ENCODE measurements around the gene ZNF483.
A peak's percentile ranks its signal among the peaks of the same experiment; 100 is the strongest.
"Not testable (repeated sequence)": the region's sequence is repeated elsewhere in the genome, so short reads cannot be mapped to it uniquely, and the experiment has no call there.

The ZNF483 gene

GRCh38 chr9:111524731-111525055, 286 bp upstream of the ZNF483 start:
- H3K9me3 Mint-ChIP-seq = no peaks in the 10 kb centered on the region
- peak overlapping the region; percentile 86 for H3K4me3 Mint-ChIP-seq
- no peak overlapping the region for H3K27ac Mint-ChIP-seq
- H3K4me1 Mint-ChIP-seq = peaks cover 23% of the 10 kb centered on the region
- peaks cover 13% of the 10 kb centered on the region for H3K36me3 Mint-ChIP-seq
- no peaks in the 10 kb centered on the region for H3K27me3 Mint-ChIP-seq

DNA sequence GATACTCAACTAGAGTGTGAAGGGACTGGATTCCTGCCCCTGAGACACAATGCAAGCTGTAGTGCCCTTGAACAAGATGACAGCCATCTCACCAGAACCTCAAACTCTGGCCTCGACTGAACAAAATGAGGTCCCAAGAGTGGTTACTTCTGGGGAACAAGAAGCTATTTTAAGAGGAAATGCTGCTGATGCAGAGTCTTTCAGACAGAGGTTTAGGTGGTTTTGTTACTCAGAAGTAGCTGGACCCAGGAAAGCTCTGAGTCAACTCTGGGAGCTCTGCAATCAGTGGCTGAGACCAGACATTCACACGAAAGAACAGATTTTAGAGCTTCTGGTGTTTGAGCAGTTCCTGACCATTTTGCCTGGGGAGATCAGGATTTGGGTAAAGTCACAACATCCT, 2.4 kb downstream of the ZNF483 start:
- peaks cover 21% of the 10 kb centered on the region for H3K36me3 Mint-ChIP-seq
- H3K27ac Mint-ChIP-seq = no peak overlapping the region
- H3K4me1 Mint-ChIP-seq = peaks cover 23% of the 10 kb centered on the region
- no peak overlapping the region for H3K4me3 Mint-ChIP-seq
- H3K27me3 Mint-ChIP-seq = no peaks in the 10 kb centered on the region
- H3K9me3 Mint-ChIP-seq = no peaks in the 10 kb centered on the region

DNA sequence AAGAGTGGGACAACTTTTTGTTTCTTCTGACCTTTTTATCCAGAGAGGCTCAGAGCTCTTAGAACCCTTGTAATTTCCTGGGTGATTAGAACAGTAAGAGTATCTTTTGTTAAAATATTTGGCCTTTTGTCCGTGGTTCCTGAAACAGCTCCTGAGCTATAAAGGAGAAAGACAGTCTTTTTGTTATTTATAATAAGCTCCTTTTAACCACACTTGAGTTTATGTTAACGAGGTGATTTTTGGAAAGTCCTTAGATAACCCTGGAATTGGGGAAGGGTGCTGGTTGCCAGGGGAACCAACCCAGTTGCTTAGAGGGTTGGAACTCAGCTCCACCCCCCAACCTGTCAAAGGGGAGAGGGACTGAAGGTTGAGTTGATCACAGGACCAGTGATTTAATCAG, 4.8 kb downstream of the ZNF483 start:
- no peak overlapping the region for H3K4me3 Mint-ChIP-seq
- no peaks in the 10 kb centered on the region for H3K9me3 Mint-ChIP-seq

DNA sequence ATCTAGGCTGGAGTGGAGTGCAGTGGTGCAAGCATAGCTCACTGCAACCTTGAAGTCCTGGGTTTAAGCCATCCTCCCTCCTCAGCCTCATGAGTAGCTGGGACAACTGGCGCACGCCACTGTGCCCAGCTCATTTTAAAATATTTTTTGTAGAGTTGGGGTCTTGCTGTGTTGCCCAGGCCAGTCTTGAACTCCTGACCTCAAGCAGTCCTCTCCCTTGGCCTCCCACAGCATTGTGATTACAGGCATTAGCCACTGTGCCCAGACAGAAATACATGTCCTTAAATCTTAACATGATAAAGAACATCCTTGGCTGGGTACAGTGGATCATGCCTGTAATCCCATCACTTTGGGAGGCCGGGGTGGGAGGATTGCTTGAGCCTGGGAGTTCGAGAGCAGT, 6.7 kb downstream of the ZNF483 start:
- Mint-ChIP-seq H3K4me3 (no peak overlapping the region), H3K27ac (no peak overlapping the region), H3K9me3 (no peaks in the 10 kb centered on the region), H3K36me3 (peaks cover 46% of the 10 kb centered on the region), H3K27me3 (no peaks in the 10 kb centered on the region), H3K4me1 (no peaks in the 10 kb centered on the region)

More for the DNA sequence above, 4.8 kb downstream of the ZNF483 start:
- Mint-ChIP-seq H3K36me3 (peaks cover 41% of the 10 kb centered on the region), H3K27me3 (no peaks in the 10 kb centered on the region), H3K4me1 (peaks cover 14% of the 10 kb centered on the region), H3K27ac (no peak overlapping the region)

GRCh38 chr9:111533099-111533790, 8.3 kb downstream of the ZNF483 start:
- Mint-ChIP-seq H3K36me3 (peaks cover 50% of the 10 kb centered on the region), H3K4me3 (no peak overlapping the region), H3K9me3 (no peaks in the 10 kb centered on the region), H3K4me1 (no peaks in the 10 kb centered on the region), H3K27ac (no peak overlapping the region), H3K27me3 (no peaks in the 10 kb centered on the region)

DNA sequence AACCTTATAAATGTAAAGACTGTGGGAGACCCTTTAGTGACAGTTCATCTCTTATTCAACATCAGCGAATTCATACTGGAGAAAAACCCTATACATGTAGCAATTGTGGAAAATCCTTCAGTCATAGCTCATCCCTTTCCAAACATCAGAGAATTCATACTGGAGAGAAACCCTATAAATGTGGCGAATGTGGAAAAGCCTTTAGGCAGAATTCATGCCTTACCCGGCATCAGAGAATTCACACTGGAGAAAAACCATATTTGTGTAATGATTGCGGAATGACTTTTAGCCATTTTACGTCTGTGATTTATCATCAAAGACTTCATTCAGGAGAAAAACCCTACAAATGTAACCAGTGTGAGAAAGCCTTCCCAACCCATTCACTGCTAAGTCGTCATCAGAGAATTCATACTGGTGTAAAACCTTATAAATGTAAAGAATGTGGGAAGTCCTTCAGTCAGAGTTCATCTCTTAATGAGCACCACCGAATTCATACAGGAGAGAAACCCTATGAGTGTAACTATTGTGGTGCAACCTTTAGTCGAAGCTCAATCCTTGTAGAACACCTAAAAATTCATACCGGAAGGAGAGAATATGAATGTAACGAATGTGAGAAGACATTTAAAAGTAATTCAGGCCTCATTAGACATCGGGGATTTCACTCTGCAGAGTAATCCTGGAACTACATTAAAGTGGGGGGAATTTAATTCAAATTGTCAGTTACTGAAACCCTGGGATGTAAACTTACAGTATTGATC, 17.7 kb downstream of the ZNF483 start:
- Mint-ChIP-seq H3K27ac (no peak overlapping the region), H3K36me3 (peaks cover 55% of the 10 kb centered on the region), H3K4me1 (no peaks in the 10 kb centered on the region), H3K4me3 (no peak overlapping the region), H3K9me3 (peaks cover 29% of the 10 kb centered on the region), H3K27me3 (no peaks in the 10 kb centered on the region)

- peaks cover 38% of the 10 kb centered on the region for H3K9me3 Mint-ChIP-seq
- H3K27me3 Mint-ChIP-seq = no peaks in the 10 kb centered on the region
- no peak overlapping the region for H3K27ac Mint-ChIP-seq
- H3K36me3 Mint-ChIP-seq = peaks cover 57% of the 10 kb centered on the region
- no peak overlapping the region for H3K4me3 Mint-ChIP-seq
- H3K4me1 Mint-ChIP-seq = no peaks in the 10 kb centered on the region
Measured at GRCh38 chr9:111548623-111549022, 23.6 kb downstream of the ZNF483 start.

- H3K27me3 Mint-ChIP-seq, H3K4me1 Mint-ChIP-seq, H3K27ac Mint-ChIP-seq, H3K4me3 Mint-ChIP-seq: not testable (repeated sequence)
- H3K9me3 Mint-ChIP-seq = peaks cover 33% of the 10 kb centered on the region
- peaks cover 39% of the 10 kb centered on the region for H3K36me3 Mint-ChIP-seq
Measured at GRCh38 chr9:111555425-111555824, 30.4 kb downstream of the ZNF483 start.

DNA sequence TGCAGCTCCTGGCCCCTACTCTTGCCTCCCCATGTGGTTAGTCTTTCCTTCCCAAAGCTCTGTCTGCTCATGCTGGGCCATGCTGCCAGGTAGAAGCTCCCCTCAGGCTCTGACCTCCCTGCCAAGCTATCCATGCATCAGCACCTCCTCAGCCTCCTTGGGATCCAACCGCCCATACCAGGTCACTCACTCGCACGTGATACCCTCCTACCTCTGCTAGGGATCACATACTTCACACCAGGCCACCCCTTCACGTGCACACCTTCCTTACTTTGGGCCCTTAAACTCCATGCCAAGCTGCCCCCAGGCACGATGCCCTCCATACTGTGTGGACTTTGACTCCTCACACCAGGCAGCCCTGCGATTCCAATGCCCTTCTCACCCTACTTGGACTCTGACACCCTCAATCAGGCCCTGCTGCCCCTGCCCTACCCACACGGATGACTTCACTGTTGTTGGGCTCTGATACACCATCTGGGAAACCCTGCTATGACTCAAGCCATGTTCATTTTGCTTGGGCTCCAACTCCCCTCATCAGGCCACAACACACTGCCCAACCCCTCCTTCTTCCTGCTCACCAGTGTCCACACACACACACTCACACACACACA, 34.1 kb downstream of the ZNF483 start:
- Mint-ChIP-seq H3K4me1 (no peaks in the 10 kb centered on the region), H3K9me3 (peaks cover 23% of the 10 kb centered on the region), H3K27me3 (no peaks in the 10 kb centered on the region), H3K4me3 (no peak overlapping the region), H3K27ac (no peak overlapping the region), H3K36me3 (peaks cover 26% of the 10 kb centered on the region)

DNA sequence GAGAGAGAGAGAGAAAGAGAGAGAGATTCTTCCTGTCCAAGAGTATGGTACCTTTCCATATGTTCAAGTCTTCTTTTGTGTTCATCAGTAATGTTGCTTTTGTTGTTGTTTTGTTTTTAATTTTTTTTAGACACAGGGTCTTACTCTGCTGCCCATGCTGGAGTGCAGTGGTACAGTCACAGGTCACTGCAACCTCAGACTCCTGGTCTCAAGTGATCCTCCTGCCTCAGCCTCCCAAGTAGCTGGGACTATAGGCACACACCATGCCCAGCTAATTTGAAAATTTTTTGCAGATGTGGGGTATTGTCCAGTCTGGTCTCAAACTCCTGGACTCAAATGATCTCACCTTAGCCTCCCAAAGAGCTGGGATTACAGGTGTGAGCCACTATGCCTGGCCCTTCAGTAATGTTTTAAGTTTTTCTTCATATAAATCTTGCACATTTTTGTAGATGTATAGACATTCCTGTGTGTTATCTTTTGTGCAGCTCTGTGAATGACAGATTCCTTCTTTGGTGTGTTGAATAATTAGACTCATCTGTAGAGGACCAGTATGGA, 36.3 kb downstream of the ZNF483 start:
- no peaks in the 10 kb centered on the region for H3K4me1 Mint-ChIP-seq
- no peak overlapping the region for H3K4me3 Mint-ChIP-seq
- H3K27me3 Mint-ChIP-seq = no peaks in the 10 kb centered on the region
- peaks cover 15% of the 10 kb centered on the region for H3K36me3 Mint-ChIP-seq
- H3K27ac Mint-ChIP-seq = no peak overlapping the region
- peaks cover 8% of the 10 kb centered on the region for H3K9me3 Mint-ChIP-seq

DNA sequence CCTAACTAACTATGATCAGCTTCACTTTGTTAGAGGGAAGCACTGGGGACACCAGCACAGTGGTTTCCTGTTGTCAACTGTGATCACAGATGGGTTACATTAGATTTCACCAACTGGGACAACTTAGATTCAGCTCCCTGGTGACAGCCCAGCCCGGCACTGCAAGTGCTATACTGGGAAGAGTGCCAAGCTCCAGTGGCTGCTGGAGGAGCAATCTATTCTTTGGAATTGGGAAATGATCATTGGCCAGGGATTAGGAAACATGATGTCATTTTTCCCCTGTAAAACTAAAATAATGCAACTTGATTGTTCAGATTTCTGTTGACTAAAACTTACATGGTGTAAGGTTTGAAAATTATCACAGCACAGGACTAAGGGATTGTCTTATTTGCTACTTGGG, 41.3 kb downstream of the ZNF483 start:
- H3K4me3 Mint-ChIP-seq = no peak overlapping the region
- H3K27me3 Mint-ChIP-seq = peaks cover 4% of the 10 kb centered on the region
- peaks cover 14% of the 10 kb centered on the region for H3K9me3 Mint-ChIP-seq
- no peak overlapping the region for H3K27ac Mint-ChIP-seq
- no peaks in the 10 kb centered on the region for H3K4me1 Mint-ChIP-seq
- peaks cover 15% of the 10 kb centered on the region for H3K36me3 Mint-ChIP-seq

DNA sequence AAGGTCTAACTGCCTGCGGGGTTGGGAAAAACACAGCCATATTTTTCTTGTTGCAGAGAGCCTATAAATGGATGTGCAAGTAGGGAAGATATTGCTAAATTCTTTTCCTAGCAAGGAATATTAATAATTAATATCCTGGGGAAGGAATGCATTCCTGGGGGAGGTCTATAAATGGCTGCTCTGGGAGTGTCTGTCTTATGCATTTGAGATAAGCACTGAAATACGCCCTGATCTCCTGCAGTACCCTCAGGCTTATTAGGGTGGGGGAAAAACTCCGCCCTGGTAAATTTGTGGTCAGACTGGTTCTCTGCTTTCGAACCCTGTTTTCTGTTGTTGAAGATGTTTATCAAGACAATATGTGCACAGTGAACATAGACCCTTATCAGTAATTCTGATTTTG, 43.1 kb downstream of the ZNF483 start:
- not testable (repeated sequence) for H3K27ac Mint-ChIP-seq, H3K4me1 Mint-ChIP-seq, H3K4me3 Mint-ChIP-seq, H3K27me3 Mint-ChIP-seq
- peaks cover 10% of the 10 kb centered on the region for H3K36me3 Mint-ChIP-seq
- H3K9me3 Mint-ChIP-seq = peaks cover 14% of the 10 kb centered on the region

GRCh38 chr9:111572950-111573604, 48.1 kb downstream of the ZNF483 start:
- peaks cover 10% of the 10 kb centered on the region for H3K36me3 Mint-ChIP-seq
- H3K4me3 Mint-ChIP-seq = no peak overlapping the region
- no peak overlapping the region for H3K27ac Mint-ChIP-seq
- H3K4me1 Mint-ChIP-seq = no peaks in the 10 kb centered on the region
- peaks cover 4% of the 10 kb centered on the region for H3K27me3 Mint-ChIP-seq
- peaks cover 14% of the 10 kb centered on the region for H3K9me3 Mint-ChIP-seq

DNA sequence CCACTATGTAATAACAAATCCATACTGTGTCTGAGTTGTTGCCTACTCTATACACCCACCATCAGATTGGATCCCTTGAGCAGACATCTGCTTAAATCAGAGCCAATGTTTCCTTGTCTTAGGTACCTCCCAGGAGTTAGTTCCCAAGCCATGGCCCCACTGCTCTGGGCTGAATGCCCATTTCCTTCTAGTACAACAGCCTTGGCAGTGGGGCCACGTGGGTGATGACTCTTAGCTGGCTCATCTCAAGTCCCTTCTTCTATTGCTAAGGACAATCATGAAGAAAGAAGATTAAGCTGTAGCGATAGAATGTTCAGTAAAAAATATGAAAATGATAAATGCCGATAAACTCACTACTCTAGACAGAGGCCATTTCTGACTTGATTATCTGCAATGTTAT, 57.9 kb downstream of the ZNF483 start:
- no peaks in the 10 kb centered on the region for H3K27me3 Mint-ChIP-seq
- H3K4me3 Mint-ChIP-seq = no peak overlapping the region
- no peaks in the 10 kb centered on the region for H3K36me3 Mint-ChIP-seq
- H3K9me3 Mint-ChIP-seq = no peaks in the 10 kb centered on the region
- H3K4me1 Mint-ChIP-seq = no peaks in the 10 kb centered on the region
- H3K27ac Mint-ChIP-seq = no peak overlapping the region

- Mint-ChIP-seq H3K4me3 (no peak overlapping the region), H3K36me3 (no peaks in the 10 kb centered on the region), H3K27ac (no peak overlapping the region), H3K27me3 (no peaks in the 10 kb centered on the region), H3K9me3 (no peaks in the 10 kb centered on the region), H3K4me1 (no peaks in the 10 kb centered on the region)
Measured at GRCh38 chr9:111586378-111586777, 61.4 kb downstream of the ZNF483 start.

DNA sequence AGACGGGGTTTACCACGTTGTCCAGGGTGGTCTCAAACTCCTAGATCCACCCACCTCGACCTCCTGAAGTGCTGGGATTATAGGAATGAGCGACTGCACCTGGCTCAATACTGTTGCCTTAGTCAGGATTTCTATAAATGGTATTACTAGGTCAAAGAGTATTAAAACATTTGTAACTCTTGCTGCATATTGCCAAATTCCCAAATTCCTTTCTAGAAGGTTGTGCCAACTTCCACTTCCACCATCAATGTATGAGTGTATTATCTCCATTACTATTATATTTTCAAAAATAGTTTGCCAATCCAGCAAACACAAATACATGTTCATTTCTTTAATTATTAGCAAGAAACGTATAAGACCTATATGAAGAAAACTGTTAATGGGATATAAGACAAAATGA, 63.9 kb downstream of the ZNF483 start:
- Mint-ChIP-seq H3K36me3 (no peaks in the 10 kb centered on the region), H3K9me3 (no peaks in the 10 kb centered on the region), H3K4me3 (no peak overlapping the region), H3K4me1 (no peaks in the 10 kb centered on the region), H3K27ac (no peak overlapping the region), H3K27me3 (no peaks in the 10 kb centered on the region)
